AG09319 (cell line): ENCODE results near the gene CCR3.

ENCODE experiments used
- DNase-seq: peaks from one replicate; pipeline ENCODE4 v3.0.0-alpha.2; 2010; ENCODE audit warnings: low read depth; ENCODE audit errors: extremely low read depth
- TF ChIP-seq, protein P1 (sequence below): IDR thresholded peaks from 2 replicates; pipeline ENCODE4 v1.5.1; 2011; ENCODE audit warnings: low read depth, mild to moderate bottlenecking, inconsistent platforms, low read length, moderate library complexity

CCR3 gene

DNA sequence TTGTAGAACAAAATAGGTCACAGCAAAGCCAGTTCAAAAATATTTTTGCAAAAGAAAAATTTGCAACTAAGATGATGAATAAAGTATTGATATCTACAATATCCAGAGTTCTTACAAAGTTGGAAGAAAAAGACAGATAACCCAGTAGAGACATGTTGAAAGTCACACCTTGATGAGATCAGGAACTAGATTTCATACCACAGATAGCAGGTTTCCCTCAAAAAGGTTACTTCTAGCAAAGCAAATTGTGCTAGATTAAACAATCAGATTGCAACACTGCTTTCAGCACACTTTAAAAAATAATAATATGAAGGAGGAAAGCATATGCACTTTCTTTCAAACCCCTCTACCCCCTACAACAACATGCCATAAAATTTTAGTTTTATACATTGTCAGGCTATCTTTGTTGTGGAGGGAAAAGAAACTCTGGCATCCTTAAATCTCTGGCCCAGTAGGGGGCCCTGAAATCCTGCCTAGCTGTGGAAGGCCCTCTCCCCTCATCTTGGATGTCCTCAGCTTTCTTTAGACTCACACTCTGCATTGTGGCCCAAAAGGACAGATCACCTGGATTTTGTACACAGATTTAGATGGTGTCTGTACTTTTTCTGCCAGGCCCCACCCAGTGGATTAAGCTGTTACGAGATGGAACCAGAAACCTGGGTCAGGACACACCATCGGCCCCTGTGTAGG lies 50.9 kb downstream of the CCR3 start:
- TF ChIP-seq, protein P1, sequence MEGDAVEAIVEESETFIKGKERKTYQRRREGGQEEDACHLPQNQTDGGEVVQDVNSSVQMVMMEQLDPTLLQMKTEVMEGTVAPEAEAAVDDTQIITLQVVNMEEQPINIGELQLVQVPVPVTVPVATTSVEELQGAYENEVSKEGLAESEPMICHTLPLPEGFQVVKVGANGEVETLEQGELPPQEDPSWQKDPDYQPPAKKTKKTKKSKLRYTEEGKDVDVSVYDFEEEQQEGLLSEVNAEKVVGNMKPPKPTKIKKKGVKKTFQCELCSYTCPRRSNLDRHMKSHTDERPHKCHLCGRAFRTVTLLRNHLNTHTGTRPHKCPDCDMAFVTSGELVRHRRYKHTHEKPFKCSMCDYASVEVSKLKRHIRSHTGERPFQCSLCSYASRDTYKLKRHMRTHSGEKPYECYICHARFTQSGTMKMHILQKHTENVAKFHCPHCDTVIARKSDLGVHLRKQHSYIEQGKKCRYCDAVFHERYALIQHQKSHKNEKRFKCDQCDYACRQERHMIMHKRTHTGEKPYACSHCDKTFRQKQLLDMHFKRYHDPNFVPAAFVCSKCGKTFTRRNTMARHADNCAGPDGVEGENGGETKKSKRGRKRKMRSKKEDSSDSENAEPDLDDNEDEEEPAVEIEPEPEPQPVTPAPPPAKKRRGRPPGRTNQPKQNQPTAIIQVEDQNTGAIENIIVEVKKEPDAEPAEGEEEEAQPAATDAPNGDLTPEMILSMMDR = no peak
- DNase-seq = no peak

DNA sequence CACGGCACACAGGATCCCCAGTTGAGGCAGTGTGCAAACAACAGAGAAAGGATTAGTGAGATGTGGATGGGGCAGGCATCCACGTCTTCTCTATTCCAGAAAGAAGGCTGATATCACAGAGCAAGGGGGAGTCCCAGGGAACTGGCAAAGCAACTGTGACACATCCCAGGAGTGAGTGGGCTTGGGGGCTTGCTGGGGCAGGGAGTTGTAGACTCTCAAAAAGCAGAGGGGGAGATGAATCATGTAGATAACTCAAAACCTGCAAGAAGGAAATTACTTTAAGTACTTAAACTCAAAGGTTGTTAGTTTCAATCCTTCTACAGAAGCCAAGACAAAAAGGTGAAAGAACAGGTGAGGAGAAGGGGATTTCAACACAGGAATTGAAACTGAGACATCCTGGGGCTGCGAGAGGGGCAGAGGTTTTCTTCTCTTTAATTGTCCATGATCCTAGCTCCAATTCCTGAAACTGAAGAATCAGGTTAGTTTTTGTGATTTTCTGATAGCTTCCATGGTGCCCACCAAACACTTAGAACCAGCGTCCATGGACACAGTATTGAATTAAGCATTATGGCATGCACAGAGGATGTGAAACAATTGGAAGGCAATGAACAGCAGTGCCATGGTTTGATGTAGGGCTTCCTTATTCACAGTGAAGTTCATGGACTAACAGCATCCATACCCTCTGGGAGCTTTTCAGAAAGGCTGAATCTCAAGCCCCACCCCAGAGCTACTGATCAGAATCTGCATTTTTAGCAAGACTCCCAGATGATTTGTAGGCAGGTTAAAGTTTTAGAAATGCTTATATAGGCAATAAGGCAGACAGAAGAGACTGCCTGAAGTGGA lies 52.0 kb downstream of the CCR3 start:
- TF ChIP-seq, protein P1 = no peak
- no peak for DNase-seq

DNA sequence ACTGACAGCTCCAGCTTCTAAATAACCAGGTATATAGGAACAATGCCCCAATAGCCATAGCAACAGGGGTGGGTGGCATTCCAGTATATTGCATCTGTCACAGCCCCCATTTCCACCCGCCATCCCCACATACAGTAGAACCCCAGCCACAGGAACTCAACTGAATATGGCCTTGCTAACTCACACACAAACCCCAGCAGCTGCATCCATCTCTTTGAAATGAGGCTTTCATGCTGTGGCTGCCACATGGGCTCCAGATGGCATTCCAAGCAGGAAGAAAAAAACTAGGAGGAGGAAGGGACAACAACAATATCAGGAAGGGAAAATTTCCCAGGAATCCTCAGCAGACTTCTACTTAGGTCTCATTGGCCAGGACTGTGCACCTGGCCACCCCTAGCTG lies 54.6 kb downstream of the CCR3 start:
- TF ChIP-seq, protein P1 = no peak
- no peak for DNase-seq

DNA sequence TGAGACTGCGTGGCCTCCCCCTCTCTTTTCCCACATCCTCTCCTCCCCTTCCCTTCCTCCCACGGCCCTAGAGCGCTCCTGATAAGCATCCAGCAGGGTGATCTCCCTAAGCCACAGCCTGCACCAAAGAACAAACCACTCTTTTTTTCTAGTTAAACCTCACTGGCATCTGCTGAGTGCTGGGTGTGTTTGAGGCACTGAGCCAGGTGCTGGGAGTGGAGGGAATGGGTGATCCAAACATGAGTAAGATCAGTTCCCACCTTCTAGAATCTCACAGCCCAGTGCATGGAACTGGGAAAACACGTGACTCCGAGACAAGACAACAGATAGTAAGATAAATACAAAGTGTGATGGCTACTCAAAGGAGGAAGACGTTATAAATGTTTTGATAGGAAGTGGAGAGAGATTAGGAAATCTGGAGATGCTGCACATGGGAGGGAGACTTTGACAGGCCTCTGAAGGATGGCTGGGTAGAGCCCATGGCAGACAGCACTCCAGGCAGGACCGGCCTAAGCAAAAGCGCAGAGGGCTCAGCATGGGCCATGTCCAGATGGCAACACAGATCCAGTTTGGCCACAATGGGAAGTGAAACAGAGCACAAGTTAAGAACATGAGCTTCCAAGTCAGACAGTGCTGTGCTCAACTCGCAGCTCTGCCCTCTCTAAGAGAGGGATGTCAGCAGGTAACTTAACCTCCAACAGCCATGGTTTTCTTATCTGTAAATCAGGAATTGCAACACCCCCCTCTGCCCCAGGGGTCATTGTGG lies 55.6 kb downstream of the CCR3 start:
- DNase-seq = no peak
- TF ChIP-seq, protein P1 = no peak

DNA sequence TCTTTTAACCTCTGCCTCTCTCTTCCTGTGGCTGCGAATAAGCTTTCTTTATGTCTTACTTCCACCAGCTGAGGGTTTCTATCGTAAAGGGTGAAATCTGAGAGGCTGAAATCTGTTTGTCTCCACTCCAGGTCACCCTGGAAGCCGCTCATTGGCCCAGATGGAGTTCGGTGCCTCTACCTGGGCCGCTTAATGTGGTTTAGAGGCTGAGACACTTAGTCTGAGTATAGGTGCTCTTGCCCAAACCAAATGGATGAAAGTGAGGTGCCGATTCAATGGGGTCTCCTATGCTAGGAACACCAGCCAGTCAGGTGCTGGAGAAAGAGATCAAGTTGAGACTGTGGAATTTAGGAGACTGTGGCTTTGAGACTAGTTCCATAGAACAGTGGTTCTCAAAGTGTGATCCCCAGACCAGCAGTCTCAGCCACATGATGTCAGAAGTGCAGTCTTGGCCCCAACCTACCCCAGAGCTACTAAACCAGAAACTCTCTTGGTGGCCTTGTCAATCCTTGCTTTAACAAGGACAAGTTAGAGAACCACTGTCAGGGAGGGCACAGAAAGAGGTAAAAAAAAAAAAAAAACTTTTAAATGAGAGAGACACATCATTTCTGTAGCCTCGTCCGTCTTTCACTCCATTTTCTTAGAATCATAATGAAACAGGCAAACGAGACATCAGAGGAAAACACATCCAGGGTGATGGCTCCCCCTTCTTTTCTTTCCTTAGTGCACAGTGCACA lies 56.8 kb downstream of the CCR3 start:
- TF ChIP-seq, protein P1 = no peak
- DNase-seq = no peak

DNA sequence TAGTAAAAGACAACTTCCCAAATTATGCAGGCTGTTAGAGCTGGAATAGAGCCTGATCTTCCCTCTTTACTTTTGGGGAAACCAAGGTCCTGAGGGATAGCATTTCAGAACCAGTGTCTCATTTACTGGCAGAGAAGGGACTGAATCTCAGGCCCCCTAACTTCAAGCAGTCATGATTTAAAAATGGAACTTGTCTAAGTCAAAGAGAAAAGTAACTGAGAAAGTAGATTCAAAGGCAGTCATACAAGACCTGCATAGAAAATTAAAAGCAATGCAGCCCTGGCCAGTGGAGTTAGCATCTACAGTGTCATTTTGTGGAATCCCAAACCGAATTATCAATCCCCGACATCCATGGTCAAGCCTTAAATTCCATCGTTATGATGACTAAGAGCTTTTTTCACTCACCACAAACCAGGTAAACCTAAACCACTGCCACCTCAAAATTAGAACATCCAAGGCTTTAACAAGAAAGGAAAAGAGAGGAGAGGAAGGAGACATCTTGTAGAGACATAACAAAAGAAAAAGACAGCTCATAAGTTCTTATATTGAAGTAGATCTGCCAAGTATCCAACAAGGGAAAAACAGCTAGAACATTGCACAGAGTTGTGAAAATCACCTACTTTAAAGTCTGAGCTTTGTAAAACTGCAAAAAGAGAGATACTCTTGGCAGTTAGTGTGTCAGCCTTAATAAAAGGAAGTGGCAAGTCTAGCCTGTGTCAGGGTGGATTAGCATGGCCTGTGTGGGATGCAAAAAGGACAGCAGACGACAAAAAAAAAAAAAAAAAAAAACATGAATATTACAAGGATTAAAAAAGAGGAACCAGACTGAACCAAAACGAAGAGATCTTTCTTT lies 57.6 kb downstream of the CCR3 start:
- no peak for DNase-seq
- TF ChIP-seq, protein P1 = no peak
